Esophagus (tissue), 2 donors: ENCODE data around the gene TMEM232. TPM values are rescaled to one million over a fixed set of nuclear protein-coding genes. Genes with fewer than 3 reads are reported as not detected.

ENCODE experiments used
- H3K27ac ChIP-seq, 2 donors: one replicate each; pipeline ENCODE4 v1.5.1; 2013; ENCODE audit warnings: low read depth in 2 of 2, mild to moderate bottlenecking in 2 of 2, inconsistent platforms in 1 of 2, low read length in 1 of 2, moderate library complexity in 1 of 2
- H3K27me3 ChIP-seq, 2 donors: one replicate each; pipeline ENCODE4 v1.6.1; 2013; ENCODE audit warnings: low read length in 2 of 2, control low read depth in 1 of 2, mild to moderate bottlenecking in 1 of 2; ENCODE audit not compliant: insufficient read depth in 2 of 2, control insufficient read depth in 1 of 2
- H3K36me3 ChIP-seq, 2 donors: one replicate each; pipeline ENCODE4 v1.6.1; 2013; ENCODE audit warnings: low read length in 1 of 2; ENCODE audit not compliant: control insufficient read depth in 2 of 2, insufficient read depth in 2 of 2
- H3K4me1 ChIP-seq, 2 donors: one replicate each; pipeline ENCODE4 v1.6.1; 2013; ENCODE audit warnings: low read length in 1 of 2; ENCODE audit not compliant: control insufficient read depth in 2 of 2, insufficient read depth in 2 of 2
- H3K4me3 ChIP-seq, 2 donors: one replicate each; pipeline ENCODE4 v1.5.1; 2013; ENCODE audit warnings: low read length in 2 of 2, mild to moderate bottlenecking in 2 of 2, low read depth in 1 of 2, moderate library complexity in 1 of 2
- H3K9me3 ChIP-seq, 2 donors: one replicate each; pipeline ENCODE4 v1.6.1; 2013; ENCODE audit warnings: mild to moderate bottlenecking in 2 of 2, low read depth in 1 of 2, low read length in 1 of 2, moderate library complexity in 1 of 2; ENCODE audit not compliant: control insufficient read depth in 2 of 2, insufficient read depth in 1 of 2
- WGBS, 2 donors: extraction: QIAGEN DNeasy Blood & Tissue Kit; methylation state at CpG; one replicate each; pipeline ENCODE4 v1.1.7; 2013; 5-methylcytosine and 5-hydroxymethylcytosine counted together
- polyA plus RNA-seq, 2 donors: library from polyadenylated mRNA; stranded (reverse); fragments of 200-250 nt; gene quantifications; one replicate each; pipeline ENCODE4 v1.2.3, GENCODE V29; 2013
- donor health status: healthy with polysubstance abuse.
- donor health status: Bipolar disorder and iron deficiency.

The TMEM232 gene
- polyA plus RNA-seq, 2 donors, result 0.49 to 0.65 TPM

GRCh38 chr5:110510146-110510545 lies 216.3 kb downstream of the TMEM232 start:
- H3K27ac ChIP-seq, result no peak overlapping the region
- no peak overlapping the region for H3K4me3 ChIP-seq
- H3K9me3 ChIP-seq, result no peaks in the 10 kb centered on the region

DNA sequence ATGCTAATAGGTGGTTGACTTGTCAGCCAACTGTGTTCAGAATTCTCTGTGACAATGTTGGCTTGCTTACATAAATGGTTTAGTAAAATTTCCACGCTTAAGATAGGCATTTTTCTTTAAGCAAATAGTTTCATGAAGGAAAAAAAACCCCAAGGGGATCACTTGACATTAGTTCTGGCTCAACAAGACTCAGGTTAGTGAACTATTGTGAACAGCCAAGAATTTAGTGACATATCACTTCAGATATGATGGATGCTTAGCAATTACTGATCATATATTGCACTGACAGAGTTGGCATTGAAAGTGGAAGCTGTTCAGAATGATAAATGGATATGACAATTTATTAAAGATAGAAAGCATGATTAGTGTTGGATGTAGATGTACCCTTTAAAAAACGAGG lies 218.5 kb downstream of the TMEM232 start:
- Histone ChIP-seq H3K9me3 (no peaks in the 10 kb centered on the region), H3K36me3 (no peaks in the 10 kb centered on the region), H3K27me3 (no peaks in the 10 kb centered on the region), H3K4me3 (no peak overlapping the region), H3K27ac (no peak overlapping the region), H3K4me1 (no peaks in the 10 kb centered on the region)
- WGBS, 2 donors, result 33 to 44% methylated on average over 2 of the region's 2 CpGs

More at GRCh38 chr5:110510146-110510545, 216.3 kb downstream of the TMEM232 start:
- Histone ChIP-seq H3K27me3 (no peaks in the 10 kb centered on the region), H3K4me1 (no peaks in the 10 kb centered on the region), H3K36me3 (no peaks in the 10 kb centered on the region)

- H3K27ac ChIP-seq, result no peak overlapping the region
- H3K4me1 ChIP-seq, result no peaks in the 10 kb centered on the region
- H3K9me3 ChIP-seq, result no peaks in the 10 kb centered on the region
- no peaks in the 10 kb centered on the region for H3K36me3 ChIP-seq
- no peak overlapping the region for H3K4me3 ChIP-seq
- no peaks in the 10 kb centered on the region for H3K27me3 ChIP-seq
These were observed 220.1 kb downstream of the TMEM232 start for GRCh38 chr5:110506378-110506777.

GRCh38 chr5:110496276-110496675 lies 230.2 kb downstream of the TMEM232 start:
- H3K4me1 ChIP-seq, result no peaks in the 10 kb centered on the region
- no peaks in the 10 kb centered on the region for H3K27me3 ChIP-seq
- no peaks in the 10 kb centered on the region for H3K36me3 ChIP-seq
- H3K27ac ChIP-seq, result no peak overlapping the region
- WGBS, 2 donors, result 72 to 82% methylated on average over 4 of the region's 4 CpGs
- H3K4me3 ChIP-seq, result no peak overlapping the region
- no peaks in the 10 kb centered on the region for H3K9me3 ChIP-seq

DNA sequence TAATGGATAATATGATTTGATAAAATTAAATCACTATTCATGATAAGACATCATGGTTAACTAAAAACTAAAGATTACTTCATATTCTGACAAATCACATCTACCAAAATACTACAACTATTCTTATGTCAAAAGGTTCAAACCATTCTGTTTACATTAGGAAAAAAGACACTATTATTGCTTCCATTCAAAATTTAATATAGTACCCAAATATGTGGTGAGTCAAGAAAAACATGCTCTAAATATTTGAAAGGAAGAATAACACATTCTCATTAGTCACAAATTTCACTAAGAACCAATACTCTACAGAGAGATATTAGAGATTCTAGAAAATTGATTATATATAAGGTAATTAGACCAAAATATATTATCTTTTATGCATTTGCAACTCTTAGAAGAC lies 234.0 kb downstream of the TMEM232 start:
- Histone ChIP-seq H3K9me3 (no peaks in the 10 kb centered on the region), H3K27ac (no peak overlapping the region), H3K27me3 (no peaks in the 10 kb centered on the region), H3K4me3 (no peak overlapping the region), H3K4me1 (no peaks in the 10 kb centered on the region), H3K36me3 (no peaks in the 10 kb centered on the region)

GRCh38 chr5:110478895-110479294 lies 247.6 kb downstream of the TMEM232 start:
- Histone ChIP-seq H3K36me3 (no peaks in the 10 kb centered on the region), H3K4me1 (no peaks in the 10 kb centered on the region), H3K27me3 (no peaks in the 10 kb centered on the region), H3K4me3 (no peak overlapping the region), H3K27ac (no peak overlapping the region), H3K9me3 (no peaks in the 10 kb centered on the region)
- 37 to 60% methylated on average over 2 of the region's 2 CpGs for WGBS, 2 donors

GRCh38 chr5:110477911-110478310 lies 248.6 kb downstream of the TMEM232 start:
- WGBS, 2 donors, result 61 to 71% methylated on average over 3 of the region's 3 CpGs
- H3K4me3 ChIP-seq, result no peak overlapping the region

DNA sequence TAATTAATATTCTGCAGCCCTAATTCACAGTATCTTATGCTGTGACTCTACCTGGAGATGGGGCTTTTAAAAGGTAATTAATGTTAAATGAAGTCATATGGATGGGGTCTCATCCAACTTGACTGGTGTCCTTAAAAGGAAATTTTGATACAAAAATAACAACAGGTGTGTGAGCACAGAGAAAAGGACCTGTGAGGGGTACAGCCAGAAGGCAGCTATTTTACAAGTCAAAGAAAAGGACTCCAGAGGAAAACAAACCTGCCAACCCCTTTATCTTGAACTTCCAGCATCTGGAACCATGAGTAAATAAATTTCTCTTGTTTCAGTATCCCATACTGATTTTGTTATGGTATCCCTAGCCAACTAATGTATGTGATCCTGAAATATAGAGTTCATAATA lies 250.3 kb downstream of the TMEM232 start:
- Histone ChIP-seq H3K36me3 (no peaks in the 10 kb centered on the region), H3K27ac (no peak overlapping the region), H3K9me3 (no peaks in the 10 kb centered on the region)

More at GRCh38 chr5:110477911-110478310, 248.6 kb downstream of the TMEM232 start:
- Histone ChIP-seq H3K27me3 (no peaks in the 10 kb centered on the region), H3K36me3 (no peaks in the 10 kb centered on the region), H3K4me1 (no peaks in the 10 kb centered on the region), H3K9me3 (no peaks in the 10 kb centered on the region), H3K27ac (no peak overlapping the region)

GRCh38 chr5:110475529-110475928 lies 250.9 kb downstream of the TMEM232 start:
- H3K36me3 ChIP-seq, result no peaks in the 10 kb centered on the region
- no peak overlapping the region for H3K4me3 ChIP-seq
- H3K4me1 ChIP-seq, result no peaks in the 10 kb centered on the region
- H3K27ac ChIP-seq, result no peak overlapping the region
- H3K27me3 ChIP-seq, result no peaks in the 10 kb centered on the region
- WGBS, 2 donors, result 68 to 87% methylated on average over 1 of the region's 1 CpG
- H3K9me3 ChIP-seq, result no peaks in the 10 kb centered on the region

More for the DNA sequence above, 250.3 kb downstream of the TMEM232 start:
- Histone ChIP-seq H3K4me3 (no peak overlapping the region), H3K27me3 (no peaks in the 10 kb centered on the region), H3K4me1 (no peaks in the 10 kb centered on the region)

- Histone ChIP-seq H3K27ac (no peak overlapping the region), H3K36me3 (no peaks in the 10 kb centered on the region), H3K27me3 (no peaks in the 10 kb centered on the region), H3K4me3 (no peak overlapping the region), H3K9me3 (peaks cover 0 to 3% of the 10 kb centered on the region in 2 donors), H3K4me1 (no peaks in the 10 kb centered on the region)
- WGBS, 2 donors, result 88 to 93% methylated on average over 4 of the region's 4 CpGs
These were observed 257.0 kb downstream of the TMEM232 start for GRCh38 chr5:110469486-110469885.
